Epidermal melanocyte (primary cell): ENCODE results near the gene AKT1.
A peak's percentile ranks its signal among the peaks of the same experiment; 100 is the strongest.

ENCODE experiments used
- DNase-seq: peaks from one replicate; pipeline ENCODE4 v3.0.0; 2011; ENCODE audit warnings: low spot score; ENCODE audit not compliant: insufficient read length

Gene AKT1

DNA sequence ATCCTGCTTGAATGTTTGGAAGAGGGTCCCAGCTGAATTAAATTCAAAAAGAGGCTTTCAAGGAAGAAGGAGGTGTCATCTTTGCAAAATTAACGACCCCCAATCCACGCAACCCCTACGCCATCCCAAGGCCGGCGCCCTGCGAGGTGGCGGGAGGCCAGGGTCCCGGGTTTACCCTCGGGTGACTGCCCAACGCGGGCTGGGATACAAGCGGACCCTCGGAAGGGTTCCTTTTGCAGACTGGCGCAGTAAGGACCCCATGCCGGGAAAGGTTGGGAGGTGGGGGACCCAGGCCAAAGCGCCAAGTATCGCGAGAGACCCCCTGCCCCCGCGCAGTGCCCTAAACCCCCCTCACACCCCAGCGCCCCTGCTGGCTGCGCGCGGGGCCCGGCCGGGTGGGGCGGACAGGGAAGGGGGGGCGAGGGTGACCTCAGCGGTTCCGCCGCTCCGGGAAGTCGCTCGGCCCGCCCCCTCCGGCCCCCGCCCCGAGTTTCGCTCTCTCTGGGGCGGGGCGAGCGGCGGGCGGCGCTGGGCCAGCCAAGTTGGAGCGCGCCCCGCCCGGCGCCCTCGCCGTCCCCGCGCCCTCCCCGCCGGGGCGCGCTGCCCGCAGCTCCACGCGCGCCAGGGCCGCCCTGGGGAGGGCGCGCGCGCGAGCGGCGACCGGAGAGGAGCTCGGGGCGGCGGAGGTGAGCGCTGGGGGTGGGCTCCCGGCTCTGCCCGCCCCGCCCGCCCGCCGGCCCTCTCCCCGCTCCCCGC is 4.6 kb upstream of the AKT1 start:
- peak; percentile 91 for DNase-seq

DNA sequence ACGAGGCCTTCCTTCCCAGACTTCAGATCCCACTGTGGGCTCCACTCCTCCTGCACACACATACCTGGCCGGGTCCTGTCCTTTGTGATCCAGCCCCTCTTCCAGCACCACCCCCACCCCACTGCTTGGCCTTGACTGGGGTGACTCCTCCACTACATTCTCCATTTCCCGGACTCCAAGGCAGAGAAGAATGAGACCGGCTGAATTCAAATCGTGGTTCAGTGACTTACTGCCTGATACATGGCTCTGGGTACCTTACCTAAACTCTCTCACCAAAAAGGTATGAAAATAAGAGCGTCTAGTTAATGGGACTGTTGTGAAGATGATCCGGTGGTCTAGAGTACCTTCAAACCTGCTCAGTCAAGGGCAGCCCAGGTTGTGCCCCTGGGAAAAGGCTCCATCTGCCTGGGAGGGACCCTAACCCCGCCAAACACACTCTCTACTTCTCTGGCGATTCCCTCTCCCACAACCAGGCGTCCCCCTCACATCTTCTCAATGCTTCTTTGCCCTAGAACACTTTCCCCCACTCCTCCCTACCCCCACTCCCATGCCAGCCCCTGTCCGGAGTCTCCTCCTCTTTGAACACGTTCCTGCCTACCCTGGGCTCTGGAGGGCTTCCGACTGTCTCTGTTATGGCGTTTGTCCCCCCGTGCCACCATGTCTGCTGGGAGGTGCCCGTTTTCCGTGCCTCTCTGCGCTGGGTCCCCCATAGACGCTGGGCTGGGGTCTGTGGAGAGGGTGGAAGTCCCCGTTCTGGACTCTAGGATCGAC is 3.9 kb upstream of the AKT1 start:
- DNase-seq, result no peak

DNA sequence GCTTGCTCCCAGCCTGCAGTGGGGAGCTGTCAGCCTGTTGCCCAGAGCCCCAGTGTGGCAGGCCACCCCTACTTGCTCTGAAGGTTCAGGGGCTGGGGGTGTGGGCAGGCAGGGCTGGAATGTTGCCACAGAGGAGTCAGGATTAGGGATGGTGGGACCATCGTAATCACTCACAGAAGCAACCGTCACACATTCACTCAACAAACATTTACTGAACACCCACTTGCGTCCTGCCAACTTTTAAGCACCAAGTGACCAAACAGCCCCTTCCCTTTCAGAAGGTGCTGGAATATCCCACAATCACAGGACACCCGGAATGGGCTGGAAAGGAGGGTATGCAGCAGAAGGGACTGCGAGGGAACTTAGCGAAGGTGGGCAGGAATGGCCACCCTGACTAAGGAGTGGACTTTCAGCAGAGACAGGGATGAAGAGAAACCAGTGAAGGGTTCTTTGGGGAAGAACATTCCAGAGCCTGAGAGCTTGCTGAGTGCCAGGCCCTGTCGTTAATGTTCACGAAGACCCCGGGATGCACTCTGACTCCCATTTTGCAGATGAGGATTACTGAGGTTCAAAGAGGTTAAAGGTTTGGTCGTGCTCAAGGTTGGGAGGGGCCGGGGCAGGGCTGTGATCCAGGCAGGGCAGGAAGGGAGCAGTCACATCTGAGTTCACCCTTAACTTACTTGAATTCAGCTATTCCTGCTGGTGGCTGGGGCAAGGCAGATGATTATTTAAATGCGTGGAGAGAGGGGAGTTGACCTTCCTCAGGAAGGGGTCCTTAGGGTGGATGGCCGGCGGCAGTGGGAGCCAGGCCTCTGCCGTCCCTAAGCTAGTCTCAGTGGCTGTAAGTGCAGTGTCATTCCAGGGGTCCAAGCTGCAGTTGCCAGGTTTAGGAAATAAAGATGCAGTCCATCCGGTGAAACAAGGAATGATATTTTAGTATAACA is 3.0 kb upstream of the AKT1 start:
- no peak for DNase-seq

DNA sequence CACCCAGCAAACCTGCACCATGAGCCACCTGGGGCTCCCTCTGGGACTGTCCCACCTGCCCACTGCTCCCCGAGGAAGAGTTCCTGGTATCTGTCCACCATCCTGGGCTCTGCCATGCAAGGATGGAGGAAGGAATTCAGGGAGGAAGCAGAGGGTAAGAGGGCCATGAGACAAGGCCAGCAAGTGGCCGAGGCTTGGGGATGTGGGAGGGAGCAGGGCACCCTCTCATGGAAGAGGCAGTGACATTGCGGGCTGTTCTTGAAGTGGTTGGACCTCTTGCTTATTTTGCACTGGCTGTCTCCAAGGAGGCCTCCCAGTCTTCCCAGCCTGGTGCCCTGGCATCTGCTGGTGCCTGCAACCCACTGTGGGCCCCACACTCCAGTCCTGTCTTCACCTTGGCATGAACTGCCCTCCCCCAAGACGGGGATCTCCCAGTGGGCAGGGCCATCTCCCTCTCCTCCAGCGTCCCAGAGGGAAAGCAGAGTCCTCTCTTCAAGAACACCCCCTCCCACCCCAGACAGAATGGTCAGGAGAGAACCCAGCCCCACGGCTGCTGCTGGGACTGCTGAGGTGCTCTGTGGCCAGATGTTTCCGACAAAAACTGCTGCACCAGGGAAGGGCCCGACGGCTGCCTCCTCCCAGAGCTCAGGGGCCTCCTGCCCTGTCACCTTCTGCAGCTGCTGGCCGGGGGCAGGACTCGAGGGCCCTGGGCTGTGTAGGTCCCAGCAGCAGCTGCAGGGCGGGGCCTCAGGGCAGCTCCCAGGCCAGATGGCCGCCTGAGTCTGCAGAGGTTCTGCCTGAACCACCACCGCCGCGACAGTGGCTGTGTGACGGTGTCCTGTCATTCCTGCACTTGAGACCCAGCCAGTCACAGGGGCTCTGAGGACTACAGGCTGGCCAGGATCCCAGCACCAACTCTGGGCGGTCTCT is 1.8 kb upstream of the AKT1 start:
- DNase-seq, result no peak

DNA sequence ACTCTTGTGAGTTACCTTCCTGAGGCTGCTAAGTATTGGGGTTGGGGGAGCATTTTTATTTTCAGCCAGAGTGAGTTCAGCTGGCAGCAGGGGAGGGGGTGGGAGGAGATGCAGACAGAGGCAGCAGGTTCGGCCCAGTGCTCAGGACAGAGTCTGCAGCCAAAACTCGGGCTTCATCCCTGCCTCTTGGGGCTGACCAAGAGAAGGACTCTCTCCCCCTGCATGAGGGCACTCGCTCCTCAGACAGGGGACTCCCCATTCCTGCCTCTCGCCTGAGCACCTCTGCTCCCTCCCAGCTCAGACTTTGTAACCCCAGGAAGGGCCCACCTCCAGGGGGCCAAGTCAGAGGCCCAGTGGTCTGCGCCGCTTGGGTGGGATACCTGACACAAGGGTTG is 1.1 kb upstream of the AKT1 start:
- DNase-seq, result no peak

DNA sequence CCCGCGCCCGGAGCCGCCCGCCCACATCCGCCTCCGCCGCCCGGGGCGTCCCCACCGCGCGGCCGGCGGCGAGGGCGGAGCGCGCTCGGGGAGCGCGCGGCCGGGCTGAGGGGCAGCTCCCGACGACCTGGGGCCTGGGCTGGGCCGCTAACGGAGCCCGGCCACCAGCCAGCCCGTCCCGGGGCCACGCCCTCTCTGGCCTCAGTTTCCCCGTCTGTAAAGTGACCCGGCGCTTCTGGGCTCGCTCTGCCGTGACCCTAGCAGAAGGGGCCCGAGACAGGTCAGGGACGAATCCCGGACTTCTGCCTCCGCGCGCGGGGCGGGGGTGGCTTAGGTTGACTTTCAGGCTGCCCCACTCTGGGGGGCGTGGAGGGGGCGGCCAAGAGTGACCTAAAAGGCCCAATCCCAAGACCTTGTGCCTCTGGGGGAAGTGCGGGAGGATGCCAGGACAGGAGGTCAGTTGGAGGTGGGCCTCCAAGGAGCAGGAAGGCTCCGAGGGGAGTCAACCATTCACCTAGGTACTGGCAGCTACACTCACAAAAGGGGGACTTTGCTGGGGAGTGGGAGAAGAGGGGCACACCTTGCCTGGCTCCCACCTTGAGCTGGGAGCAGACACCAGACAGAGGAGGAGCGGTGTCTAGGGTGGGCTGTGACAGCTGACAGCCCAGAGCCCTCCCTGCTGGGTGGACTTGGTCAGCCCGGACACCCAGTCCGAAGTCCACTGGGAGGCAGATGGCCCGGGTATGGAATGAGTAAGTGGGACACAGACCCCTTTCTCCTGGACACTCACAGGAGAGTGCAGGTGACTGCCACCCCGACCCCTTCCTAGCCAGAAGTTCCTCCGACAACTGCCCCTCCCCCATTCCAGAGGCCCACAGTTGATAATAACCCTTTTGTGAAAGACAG is 486 bp upstream of the AKT1 start:
- peak; percentile 87 for DNase-seq

DNA sequence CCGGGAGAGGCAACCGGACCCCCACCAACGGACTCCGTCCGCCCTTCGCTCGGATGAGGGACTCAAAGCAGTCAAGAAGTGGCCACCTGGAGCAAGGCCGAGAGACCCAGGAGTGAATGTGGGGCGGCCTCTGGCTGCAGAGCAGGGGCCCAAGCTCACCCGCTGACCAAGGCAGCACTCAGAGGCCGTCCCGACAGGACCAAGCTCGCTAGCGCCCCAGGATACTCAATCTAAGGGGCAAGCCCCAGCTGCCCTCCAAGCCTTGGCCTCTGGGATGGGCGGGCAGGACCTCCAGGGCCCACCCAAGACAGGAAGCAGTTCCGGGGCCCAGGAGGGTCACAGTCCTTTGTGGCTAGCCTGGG is 936 bp downstream of the AKT1 start:
- no peak for DNase-seq

DNA sequence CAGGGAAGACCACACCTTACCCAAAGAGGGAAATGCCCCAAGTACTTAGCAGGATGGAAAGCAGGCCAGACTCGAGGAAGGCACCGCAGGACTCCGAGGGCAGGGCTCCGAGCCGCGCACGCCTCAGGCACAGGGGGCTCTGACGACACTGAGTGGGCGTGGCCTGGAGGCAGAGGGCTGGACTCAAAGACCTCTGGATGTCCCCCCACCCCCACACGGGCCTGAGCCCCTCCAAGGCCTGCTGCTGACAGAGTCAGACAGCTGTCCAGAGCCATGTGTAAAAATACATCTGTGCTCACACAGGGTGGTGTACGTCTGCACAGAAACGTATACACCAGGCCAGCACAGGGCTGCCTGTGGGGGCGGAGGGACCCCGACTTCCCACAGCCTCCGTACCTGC is 1.4 kb downstream of the AKT1 start:
- peak; percentile 90 for DNase-seq

DNA sequence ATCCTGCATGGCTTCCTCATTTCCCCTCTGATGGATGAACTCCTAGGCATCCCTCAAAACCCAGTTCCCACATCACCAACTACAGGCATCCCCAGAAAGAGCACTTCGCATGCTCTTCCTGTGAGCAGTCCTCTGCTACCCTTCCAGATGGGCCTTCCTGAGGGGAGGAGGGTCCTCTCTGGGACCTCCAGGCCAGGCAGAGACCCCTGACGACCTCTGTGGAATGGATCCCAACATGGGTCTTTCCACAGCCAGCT is 1.9 kb downstream of the AKT1 start:
- no peak for DNase-seq

DNA sequence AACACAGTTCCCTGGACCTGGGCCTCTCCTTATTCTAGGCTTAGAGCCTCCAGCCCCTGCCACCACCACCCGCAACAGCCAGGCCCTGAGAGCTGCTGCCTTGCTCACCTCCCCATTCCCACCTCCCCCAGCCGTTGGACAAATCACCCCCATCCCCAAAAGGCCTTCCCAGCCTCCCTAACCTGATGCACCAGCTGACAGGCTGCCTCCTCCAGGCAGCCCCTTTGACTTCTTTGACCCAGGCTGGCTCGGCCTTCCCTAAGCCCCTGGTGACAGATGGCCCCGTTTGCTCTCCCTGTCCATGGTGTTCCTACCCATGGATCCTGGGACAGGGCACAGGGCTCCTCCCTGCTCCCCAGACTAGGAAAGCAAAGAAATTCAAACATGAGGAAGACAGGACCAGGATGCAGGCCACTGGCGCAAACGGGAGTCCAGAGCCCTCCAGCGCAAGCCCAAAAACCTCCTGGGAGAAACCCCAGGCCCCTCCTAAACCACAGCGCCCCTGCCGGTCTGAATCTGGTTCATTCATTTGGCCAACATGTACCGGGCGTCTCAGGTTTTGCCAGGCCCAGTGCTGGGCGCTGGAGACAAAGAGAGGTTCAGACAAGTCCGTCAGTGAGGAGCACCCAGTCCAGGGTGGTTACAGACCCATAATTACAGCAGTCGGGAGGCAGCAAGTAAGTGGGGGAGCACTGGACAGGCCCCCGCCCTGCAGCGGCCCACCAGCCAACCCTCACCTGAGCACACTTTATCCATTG is 2.4 kb downstream of the AKT1 start:
- no peak for DNase-seq

DNA sequence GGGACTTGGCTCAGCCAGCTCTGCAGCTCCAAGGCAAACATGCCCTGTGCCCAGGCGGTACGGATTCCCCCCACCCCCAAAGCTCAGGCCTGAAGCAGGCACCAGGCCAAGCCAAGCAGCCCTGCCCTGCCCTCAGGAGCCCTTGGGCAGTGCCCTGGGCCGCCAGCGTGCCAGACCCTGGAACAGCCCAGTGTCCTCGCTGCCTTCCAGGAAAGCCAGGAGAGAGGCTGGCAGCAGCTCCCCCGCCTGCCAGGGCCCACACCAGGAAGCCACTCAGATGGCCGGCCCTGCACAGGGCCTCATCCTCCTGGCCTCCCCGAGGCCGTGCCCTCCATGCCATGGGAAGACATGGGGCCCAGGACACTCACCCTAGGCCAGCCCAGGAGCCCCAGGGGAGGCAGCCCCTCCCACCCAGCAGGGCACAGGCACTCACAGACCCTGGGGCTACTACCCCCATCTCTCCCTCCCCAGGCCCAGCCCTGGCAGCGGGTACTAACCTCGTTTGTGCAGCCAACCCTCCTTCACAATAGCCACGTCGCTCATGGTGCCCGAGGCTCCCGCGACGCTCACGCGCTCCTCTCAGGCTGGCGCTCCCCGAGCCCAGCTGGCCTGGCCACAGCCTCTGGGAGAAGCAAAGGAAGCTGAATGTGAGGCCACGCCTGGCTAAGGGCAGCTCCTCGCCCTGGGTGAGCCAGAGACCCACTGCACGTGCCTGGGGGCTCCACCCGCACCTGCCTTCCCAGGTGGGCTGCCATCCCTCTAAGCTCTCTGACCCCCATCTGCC is 3.3 kb downstream of the AKT1 start:
- DNase-seq, result peak; percentile 93

DNA sequence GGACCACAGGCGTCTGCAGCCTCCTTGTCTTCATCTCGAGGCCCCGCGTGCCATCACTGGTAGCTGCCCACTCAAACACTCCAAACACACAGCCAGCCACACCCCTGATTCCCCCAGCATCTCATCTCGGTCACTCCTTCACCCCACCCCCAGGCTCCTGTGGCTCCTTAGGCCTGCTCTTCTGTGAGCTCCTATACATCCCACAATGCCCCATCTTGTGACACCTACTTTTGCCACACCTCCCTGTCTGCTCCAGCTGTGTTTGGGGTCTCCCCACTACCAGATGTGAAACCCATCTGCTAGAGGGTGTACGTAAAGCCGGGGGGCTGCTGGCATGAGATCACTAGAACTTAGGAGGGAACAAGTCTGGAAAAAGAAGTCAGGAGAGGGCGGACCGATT is 4.1 kb downstream of the AKT1 start:
- no peak for DNase-seq

DNA sequence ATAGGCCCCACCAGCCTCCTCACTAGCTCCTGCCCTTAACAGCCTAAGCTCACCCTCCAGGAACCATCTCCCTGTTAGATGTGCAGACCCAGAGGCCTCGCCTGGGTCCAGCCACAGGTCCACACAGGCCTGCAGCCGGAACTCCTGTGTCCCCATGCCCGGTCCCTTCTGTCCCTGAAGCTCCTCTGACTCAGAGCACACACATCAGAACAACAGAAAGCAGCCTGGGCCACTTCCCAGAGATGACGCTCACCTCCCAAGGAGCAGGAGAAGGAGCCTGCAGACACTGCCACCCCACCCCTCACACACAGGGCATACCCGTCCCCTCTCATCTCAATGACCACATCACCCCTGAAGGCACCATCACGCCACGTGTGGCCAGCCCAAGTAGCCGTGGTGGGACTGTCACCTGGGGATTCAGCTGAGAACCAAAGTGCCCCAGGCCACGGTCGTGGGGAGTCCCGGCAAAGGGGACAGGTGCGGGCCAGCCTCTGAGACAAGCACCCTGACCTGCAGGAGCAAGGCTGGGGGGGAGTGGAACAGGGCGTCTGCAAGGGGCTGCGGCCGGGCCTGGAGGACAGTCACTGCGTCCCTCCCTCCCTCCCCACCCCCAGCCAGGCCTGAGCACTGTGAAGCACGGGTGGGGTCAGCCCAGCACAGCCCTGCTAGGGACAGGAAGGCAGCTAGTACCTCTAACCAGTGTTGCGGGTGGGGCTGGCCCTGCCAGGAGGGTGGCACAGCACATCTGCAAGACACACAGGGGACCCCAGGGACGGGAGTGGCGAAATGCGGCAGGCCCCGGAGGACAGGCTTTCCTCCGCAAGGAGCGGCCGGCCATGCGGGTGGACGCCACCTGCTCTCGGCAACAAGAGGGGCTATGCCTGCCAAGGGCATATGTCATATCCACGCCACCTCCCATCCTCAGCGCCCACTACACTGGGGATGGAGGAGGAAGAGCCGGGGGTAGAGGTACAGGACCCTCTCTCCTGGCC is 5.5 kb downstream of the AKT1 start:
- no peak for DNase-seq

DNA sequence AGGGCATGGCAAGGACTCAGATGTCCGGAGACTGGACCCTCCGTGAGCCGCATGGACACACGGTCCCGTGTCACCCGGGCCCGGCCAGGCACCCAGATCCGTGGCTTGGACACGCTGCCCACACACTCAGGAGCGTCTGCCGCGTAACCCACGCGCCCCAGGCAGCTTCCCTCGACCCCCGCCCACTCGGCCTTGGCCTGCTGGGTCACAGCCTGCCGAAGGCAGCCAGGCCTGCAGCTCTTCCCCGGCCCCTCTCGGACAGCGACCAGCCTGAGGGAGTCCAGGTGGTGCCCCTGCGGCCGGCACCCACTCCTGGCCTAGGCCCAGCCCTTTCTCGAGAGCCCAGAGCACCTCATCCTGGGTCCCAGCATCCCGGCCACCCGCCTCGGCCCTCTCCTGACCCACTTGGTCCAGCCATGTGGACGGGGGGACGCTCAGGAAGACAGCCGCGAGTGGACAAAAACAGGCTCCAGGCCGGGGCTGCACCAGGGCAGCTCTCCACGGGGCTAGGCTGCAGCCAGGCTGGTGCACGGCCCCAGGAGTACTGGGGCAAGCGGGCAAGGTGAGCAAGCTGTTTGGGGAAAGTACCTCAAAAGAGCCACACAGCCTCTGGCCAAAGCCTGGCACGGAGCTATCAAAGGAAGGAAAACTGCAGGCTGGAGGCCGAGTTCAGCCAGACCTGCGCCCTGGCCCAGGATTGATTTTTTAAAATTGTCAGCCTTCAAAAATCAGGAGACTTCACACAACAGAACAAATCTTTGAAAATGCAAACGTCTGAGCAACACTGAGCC is 6.5 kb downstream of the AKT1 start:
- DNase-seq, result no peak

DNA sequence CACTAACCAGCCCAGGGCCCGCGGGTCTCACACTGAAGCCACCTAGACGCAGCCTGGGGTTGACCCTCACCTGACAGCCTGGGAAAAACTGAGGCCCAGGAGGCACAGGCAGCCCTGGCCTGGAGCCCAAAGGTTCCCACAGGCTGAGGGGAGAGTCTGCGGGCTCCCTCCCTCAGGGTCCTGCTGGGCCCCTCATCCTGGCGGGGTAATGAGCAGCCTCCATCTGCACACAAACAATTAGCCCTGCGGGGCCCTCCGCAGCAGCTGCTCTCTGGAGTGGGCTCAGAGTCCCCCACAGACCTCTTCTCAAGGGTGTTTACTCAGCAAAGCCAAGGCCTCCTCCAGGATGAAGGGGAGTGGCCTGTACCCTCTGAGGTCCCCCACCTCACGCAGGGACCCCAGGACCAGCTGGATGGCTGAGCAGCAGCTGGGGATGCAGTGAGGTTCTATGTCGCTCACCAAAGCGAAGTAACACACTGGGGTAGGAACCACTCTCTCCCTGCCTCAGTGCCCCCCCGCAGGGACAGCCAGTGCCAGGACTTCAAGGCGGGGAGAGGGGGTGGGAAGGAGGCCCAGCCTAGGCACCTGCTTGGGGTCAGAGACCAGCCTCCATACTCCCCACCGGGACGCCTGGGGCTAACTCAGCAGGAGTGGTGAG is 7.3 kb downstream of the AKT1 start:
- no peak for DNase-seq

DNA sequence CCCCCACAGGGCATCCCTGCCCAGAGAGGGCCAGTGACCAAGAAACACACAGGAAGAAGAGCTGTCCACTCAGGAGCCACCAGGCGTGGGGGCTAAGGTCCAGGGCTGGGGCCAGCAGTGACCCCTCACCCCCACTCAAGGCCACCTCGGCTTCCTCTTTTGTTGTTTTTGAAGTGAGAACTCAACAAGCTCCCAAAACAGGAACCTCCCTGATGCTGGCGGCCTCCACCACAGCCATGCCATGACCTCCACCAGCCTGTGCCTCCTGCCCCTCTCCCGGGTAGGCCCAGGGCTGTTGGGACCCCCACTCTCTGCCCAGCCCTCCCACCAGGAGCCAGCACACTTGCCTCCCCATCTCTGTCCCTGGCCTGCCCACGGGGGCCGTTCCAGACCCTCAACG is 7.8 kb downstream of the AKT1 start:
- no peak for DNase-seq
